CD4-positive, alpha-beta T cell treated with Interleukin-4 for 1 hour (primary cell): Measurements from ENCODE around the gene CHFR.
"Not testable (repeated sequence)": the region's sequence is repeated elsewhere in the genome, so short reads cannot be mapped to it uniquely, and the experiment has no call there.

Experiments
- DNase-seq, 2 donors: peaks; one replicate each; pipeline ENCODE4 v3.0.0-alpha.2; 2020 to 2022

CHFR gene

DNA sequence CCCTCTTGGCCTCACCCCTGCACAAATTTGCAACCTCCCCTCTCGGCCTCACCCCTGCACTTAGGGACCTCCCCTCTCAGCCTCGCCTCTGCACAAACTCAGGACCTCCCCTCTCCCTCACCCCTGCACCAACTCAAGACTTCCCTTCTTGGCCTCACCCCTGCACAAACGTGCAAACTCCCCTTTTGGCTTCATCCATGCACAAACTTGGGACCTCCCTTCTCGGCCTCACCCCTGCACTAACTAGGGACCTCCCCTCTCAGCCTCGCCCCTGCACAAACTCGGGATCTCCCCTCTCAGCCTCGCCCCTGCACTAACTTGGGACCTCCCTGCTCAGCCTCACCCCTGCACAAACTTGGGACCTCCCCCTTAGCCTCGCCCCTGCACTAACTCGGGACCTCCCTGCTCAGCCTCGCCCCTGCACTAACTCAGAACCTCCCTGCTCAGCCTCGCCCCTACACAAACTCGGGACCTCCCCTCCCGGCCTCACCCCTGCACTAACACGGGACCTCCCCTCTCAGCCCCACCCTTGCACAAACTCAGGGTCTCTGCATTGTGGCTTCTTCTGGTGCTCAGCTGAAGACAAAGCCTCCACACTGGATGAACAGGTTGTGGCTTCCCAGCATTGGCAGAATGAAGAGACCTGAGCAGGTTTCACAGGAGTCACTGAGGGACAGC lies 47.7 kb downstream of the CHFR start:
- no peak for DNase-seq

DNA sequence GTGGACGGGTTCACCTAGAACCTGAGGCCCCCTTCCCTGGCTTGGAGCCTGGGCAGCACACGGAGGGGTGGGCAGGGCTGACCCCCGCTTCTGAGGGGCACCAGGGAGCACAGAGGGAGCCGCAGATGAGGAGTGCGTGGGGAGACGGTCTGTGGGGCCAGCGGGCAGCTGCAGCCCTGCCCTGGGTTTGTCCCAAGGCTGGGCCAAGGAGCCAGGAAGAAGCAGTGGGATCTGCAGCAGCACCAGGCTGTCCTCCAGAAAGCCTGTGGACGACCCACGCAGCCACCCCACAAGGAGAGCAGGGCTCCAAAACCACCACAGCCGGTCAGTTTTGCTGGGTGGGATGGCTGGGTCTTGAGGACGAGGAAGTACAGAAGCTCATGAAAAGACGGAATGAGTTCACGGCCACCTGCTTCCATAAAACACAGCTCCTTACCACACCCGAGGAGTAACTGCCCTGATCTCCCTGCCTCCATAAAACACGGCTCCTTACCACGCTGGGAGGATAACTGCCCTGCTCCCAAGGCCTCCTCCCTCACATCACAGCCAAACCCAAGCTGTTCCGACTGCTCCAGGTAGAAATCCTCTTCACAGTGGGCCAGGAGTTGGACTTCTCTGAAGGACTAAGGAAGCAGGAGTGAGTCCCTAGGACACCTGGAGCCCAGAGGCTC lies 48.9 kb downstream of the CHFR start:
- no peak for DNase-seq

DNA sequence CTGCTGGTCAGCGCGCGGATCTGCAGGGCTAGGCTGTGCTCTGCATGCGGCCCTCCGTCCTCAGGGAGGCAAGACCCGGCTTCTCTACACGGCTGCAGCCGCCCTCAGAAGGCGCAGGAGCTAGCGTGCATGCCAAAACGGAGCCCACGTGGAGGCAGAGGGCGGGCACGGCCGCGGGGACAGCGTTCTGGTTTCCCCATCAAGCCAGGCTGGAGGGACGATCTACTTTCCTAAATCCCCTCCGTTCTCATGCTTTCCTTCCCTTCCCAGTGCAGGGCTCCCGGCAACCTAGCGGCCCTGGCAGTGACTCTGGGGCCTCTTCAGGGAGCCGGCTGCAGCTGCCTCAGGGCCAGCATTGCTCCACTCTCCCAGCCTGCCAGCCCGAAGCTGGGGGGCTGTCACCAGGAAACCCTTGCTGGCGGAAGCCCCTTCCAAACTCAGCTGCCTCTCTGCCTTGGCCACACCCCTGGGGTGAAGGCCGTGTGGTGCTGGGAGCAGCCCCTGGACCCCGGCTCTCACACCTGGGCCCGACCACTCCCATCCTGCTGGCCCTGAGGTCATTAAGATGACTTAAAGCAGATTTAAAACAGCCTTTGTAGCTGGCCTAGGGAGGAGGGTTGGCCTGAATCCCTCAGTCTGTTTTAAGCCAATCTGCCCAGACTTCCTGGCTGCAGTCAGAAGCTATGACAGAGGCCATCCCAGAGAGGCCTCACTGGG lies 49.6 kb downstream of the CHFR start:
- no peak for DNase-seq

DNA sequence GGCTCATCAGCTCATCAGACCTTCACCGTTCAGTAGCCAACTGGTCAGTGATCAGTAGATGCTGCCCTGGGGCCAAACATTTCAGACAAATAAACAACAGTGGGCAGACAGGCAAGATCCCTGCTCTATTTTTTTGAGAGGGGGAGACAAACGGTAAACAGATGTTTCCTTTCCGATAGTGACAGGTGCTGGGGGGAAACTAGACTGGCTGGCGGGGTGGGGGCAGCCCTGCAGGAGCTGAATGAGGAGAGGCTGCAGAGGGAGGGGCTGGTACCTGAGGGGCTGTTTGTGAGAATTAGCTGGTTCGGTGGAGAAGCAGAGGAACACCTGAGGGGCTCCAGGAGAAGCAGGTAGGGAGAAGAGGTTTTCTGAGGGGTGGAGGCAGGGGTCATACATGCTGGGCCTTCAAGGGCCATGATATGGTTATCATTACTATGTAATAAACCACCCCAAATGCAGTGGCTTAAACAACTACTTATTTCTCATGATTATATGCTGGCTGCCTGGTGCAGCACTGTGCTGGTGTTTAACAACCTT lies 50.5 kb downstream of the CHFR start:
- DNase-seq: no peak

DNA sequence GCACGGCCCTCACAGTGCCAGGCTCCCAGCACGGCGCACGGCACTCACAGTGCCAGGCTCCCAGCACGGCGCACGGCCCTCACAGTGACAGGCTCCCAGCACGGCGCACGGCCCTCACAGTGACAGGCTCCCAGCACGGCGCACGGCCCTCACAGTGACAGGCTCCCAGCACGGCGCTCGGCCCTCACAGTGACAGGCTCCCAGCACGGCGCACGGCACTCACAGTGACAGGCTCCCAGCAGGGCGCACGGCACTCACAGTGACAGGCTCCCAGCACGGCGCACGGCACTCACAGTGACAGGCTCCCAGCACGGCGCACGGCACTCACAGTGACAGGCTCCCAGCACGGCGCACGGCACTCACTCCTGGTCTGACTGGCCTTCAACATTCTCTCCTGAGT lies 51.2 kb downstream of the CHFR start:
- DNase-seq: not testable (repeated sequence)

DNA sequence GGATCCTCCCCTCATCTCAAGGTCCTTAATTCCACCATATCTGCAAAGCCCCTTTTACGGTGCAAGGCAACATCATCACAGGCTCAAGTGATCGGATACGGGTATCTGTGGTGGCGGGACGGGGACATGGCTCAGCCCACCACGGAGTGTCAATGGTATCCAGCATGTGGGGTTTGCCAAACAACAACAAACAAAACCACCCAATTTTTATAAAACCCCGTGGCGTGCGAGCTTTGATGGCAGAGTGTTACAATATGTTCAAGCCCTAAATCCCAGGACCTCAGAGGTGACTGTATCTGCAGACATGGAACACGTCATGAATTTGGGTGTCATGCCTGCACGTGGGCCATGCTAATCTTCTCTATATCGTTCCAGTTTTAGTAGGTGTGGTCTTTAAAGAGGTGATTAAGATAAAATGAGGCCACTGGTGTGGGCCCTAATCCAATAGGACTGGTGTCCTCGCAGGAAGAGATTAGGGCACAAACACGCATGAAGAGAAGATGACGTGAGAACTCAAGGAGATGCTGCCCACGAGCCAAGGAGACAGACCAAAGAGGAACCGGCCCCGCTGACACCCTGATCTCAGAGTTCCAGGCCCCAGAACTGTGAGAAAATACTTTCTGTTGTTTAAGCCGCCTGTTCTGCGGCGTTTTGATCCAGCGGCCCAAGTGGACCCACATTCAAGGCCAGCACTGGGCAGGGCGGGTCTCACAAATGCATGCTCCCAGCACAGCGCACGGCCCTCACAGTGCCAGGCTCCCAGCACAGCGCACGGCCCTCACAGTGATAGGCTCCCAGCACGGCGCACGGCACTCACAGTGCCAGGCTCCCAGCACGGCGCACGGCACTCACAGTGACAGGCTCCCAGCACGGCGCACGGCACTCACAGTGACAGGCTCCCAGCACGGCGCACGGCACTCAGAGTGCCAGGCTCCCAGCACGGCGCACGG lies 52.1 kb downstream of the CHFR start:
- DNase-seq: no peak

DNA sequence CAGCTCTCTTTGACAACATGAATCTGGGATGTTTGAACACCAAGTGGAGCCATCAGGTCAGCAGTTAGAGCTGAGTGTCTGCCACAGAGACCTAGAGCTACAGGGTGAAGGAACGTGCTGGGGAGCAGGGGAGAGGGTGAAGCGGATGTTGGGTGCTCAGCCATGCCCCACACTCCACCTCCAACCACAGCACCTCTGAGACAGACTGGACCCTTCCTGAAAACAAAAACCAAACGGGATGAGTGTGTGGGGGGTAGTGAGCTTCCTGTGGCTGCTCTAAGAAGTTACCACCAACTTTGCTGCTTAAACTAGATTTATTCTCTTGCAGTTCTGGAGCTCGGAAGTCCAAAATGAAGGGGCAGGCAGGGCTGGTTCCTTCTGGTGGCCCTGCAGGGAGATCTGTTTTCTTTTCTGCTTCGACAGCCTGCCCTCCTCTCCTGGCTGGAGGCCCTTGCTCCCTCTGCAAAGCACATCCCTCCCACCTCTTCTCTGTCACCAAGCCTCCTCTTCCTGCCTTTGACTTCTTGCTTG lies 53.2 kb downstream of the CHFR start:
- peak in 1 of 2 donors; percentile 15 for DNase-seq

DNA sequence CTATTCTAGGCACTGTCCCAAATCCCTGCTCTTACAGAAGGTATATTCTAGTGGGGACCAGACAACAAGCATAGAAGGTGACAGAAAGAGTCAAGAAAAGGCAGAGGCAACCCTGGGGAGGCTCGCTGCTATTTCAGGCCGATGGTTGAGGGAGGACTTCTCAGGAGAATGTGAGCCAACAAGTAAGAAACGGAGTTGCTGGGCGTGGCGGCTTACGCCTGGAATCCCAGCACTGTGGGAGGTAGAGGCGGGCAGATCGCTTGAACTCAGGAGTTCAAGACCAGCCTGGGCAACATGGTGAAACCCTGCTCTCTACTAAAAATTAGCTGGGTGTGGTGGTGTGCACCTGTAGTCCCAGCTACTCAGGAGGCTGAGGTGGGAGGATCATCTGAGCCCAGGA lies 54.1 kb downstream of the CHFR start:
- DNase-seq: no peak

DNA sequence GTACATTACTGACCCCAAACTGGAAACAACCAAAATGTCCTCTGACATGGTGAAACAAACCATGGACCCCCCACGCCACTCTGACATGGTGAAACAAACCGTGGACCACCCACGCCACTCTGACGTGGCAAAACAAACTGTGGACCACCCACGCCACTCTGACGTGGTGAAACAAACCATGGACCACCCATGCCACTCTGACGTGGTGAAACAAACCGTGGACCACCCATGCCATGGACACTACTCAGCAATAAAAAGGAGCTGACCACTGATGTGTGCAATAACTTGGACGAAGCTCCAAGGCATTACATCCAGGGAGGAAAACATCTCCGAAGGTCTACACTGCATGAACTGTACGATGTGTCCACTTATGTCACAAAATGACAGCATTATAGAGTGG lies 55.6 kb downstream of the CHFR start:
- DNase-seq: no peak

DNA sequence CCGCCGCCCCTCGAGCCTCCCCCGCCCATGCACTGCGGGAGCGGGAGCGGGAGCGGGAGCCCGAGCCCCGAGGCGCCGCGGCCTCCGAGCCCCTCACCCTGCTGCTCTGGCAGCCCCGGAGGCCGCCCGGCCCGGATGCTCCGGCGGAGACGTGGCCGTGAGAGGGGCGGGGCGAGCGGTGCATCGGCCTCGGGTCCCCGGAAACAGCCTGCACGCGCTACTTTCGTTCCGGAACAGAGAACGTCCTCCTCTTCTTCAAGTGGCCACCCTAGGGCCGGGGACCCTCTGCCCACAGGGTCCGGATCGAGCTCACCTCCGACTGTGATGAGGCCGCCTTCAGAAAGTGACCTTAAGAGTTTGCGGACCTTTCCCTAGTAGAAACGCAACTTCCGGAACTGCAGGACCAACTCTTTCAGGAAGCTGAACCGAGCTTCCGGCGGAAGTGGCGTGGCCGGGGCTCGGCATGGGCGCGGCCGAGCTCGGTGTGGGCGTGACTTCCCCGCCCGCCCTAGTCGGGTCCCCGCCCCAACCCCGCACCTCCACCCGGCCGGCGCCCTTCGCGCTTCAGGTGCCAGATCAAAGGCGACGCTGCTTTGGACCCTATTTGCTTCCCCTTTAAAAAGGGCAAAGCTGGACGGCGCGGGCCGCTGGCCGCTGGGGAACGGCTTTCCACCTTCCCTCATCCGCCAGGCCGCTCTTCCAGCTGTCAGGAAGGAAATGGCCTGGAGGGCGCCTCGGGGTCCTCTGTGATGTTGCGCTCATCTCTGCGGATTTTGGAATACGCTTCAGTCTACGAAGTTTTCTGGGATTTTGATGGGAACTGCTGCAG lies 58.5 kb downstream of the CHFR start, which contains the start of gene GOLGA3:
GOLGA3 (minus strand) TSS at position 164 of the 829 bp plus-strand sequence. CDS start 6,741 bp downstream, outside the sequence.
- DNase-seq: peak; percentile 95

DNA sequence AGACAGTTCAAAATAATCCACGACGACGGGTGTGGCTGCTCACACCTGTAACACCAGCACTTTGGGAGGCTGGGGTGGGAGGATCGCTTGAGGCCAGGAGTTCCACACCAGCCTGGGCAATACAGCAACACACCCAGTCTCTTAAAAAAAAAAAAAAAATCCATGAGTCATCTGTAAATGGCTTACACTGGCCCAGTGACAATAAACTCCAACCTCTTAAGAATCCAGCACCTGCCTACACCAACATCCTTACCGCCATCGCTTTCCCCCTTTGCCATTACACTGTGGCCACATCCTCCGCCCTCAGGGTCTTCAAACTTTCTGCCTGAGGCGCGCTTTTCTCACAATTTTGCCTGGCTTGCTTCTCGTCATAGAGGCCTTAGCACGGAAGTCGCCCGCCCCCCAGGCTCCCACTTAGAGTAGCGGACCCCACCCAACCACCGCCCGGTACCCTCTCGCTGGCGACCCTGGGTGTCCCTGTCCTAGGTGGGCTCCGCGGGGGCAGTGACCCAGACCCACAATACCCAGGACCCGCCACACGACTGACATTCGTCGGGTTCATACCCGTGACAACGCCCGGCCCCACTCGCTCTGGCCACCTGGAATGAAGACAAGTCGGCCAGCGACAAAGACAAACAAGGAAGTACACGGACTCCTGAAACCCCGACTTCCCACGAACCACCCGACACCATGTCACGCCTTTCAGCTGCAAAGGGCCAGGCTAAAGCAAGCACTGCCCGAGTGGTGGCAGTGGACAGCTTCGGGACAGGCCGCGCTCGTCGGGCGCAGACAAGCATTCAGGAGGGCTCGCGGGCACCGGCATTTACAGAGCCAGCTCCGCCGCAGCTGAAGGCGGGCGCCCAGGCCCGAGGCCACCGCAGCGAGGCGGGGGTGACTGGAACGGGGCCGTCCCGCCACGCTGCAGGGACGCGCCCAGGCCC lies 59.4 kb downstream of the CHFR start:
- peak in 1 of 2 donors; percentile 32 for DNase-seq

DNA sequence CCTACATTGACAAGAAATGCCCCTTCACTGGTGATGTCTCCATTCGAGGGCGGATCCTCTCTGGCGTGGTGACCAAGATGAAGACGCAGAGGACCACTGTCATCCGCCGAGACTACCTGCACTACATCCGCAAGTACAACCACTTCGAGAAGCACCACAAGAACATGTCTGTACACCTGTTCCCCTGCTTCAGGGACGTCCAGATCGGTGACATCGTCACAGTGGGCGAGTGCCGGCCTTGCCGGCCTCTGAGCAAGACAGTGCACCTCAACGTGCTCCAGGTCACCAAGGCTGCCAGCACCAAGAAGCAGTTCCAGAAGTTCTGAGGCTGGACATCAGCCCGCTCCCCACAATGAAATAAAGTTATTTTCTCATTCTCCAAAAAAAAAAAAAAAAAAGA lies 61.5 kb downstream of the CHFR start:
- no peak for DNase-seq

DNA sequence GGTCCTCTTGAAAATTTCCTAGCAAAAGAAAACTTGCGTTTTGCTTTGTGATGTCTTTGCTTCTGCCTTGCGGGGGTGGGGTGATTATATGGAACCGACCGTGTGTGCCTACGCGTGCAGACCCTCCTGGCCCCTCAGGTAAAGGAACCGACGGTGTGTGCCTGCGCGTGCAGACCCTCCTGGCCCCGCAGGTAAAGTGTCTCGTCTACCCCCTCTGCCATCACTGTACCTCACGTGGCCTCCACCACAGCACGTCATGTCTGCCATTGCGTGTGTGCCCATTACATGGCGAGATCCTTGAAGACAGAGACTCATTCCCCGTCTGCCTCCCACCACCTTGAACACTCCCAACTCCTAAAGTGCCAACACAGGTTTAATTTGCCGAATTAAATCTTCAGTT lies 62.3 kb downstream of the CHFR start:
- DNase-seq: no peak

DNA sequence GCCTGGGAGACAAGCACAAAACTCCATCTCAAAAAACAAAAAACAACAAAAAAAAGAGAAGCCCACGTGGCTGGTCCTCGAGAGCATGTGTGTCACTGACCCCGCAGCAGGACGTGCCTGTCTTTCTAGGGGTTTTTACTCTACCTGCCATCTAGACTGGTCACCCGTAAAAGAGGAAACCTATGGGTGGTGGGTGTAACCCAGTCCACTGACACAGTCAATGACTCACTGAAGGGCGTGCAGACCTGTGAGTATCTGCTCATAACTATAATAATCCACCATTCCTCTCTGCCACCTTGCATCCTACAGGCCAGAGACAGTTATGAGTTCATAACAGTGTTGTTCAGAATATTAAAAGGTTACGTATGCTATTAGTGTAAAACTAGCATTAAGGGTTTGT lies 63.4 kb downstream of the CHFR start:
- DNase-seq: no peak

DNA sequence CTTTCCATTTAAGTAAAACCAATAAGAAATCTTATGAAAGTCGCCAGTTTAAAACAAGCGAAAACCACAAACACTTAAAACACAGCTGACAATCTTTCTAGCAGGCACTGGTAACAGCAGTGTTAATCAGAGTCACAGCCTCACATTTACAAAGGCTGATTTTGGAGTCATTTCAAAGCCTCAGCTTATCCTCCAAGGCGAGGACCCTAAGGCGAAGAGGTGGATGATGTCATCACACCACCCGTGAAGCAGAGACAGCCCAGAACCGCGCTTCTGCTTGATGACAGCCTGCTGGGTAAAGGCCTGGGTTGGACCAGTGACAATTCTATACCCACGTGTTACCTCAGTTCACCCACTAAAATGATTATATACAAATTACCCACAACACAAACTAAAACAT lies 68.8 kb downstream of the CHFR start:
- peak in 1 of 2 donors; percentile 21 for DNase-seq

DNA sequence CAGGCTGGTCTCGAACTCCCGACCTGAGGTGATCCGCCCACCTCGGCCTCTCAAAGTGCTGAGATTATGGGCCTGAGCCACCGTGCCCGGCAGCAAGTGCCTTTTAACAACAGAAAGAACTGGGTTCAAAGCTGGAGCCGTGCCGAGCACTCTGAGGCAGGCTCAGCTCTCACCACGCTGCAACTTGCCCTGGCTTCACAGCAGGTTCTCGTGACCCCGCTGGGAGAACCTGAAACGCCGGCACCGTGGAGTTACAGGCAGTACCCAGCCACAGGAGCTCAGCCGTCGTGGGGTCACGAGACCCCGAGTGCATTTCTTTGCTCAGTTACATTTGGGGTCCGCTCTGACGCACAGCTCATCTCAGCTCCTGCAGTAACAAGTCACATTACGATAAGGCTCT lies 73.2 kb downstream of the CHFR start:
- DNase-seq: no peak

DNA sequence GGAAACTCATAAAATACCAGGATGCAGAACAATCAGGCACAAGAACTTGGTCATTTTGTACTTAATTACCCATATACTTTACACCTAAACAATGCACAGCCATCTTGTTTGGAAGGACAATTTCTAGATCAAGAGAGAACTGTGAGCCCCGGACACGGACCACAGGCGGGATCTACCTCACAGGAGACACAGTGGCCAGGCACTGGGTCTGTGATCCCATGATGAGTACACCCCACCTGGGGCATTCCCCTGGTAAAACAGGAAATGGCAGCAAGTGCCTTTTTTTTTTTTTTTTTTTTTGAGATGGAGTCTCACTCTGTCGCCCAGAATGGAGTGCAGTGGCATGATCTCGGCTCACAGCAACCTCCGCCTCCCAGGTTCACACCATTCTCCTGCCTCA lies 74.0 kb downstream of the CHFR start:
- DNase-seq: no peak

DNA sequence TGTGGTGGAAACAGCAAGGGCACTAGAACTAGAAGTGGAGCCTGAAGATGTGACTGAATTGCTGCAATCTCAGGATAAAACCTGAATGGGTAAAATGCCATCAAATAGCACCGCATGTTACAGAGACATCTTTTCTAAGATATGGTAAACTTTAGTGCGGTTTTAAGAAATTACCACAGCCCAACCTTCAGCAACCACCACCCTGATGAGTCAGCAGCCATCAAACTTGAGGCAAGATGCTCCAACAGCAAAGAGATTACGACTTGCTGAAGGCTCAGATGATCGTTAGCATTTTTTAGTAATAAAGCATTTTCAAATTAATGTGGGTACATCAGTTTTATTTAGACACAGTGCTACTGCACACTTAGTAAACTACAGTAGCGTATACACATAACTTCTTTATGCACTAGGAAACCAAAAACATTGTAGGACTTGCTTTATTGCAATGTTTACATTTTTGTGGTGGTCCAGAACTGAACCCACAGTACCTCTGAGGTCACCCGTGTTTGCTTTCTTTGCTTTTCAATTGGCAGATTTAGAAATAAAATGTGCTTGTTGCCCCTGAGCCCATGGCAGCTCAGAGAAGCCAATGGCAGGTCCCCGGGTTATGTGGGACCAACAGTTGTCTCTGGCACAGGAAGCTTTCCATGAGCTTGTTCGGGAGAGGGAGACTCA lies 74.6 kb downstream of the CHFR start:
- DNase-seq: peak in 1 of 2 donors; percentile 22

DNA sequence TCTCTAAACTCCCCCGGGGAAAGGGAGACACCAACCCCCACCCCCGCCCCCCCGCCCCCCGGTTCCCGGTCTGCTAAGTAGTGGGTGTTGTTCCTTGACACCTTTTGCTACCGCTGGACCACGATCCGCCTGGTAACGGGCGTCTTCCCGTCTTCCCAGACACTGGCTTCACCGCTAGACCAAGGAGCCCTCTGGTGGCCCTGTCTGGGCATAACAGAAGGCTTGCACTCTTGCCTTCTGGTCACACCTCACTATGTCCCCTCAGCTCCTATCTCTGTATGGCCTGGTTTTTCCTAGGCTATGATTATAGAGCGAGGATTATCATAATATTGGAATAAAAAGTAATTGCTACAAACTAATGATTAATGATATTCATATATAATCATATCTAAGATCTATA lies 78.0 kb downstream of the CHFR start:
- DNase-seq: peak; percentile 12 to 35
